ENCODE results near the gene RLN1. TPM values are rescaled to one million over a fixed set of nuclear protein-coding genes. Genes with fewer than 3 reads are reported as not detected.

RLN1 gene
- total and polyA plus RNA-seq, 10 of the 15 experiments (the other 5 are each of a cell fraction or from before 2014, with no cell fraction given): 0.80 to 2.8 (median 1.9) TPM

GRCh38 chr9:5326893-5327548 is 12.7 kb downstream of the RLN1 start:
- no TSS peak for BruUV-seq (replicated peaks)
- no peak for TF ChIP-seq SMAD5 (IDR thresholded peaks at IDR 0.05; ENCODE audit: low read depth)
- no peak for TF ChIP-seq TAF1 (IDR thresholded peaks at IDR 0.05; ENCODE audit: borderline replicate concordance, low read depth, low read length)
- intact Hi-C loops (cut with micrococcal nuclease; ENCODE audit: unreplicated experiment) (no loop called here), in situ Hi-C loops (cut with MboI) (no loop called here)
- Histone ChIP-seq H3K36me3 (ENCODE audit: control insufficient read depth in 2 of 2, insufficient read depth in 2 of 2, low read length in 1 of 2) (no peaks in the 10 kb centered on the region), H3K27me3 (replicated peaks in 1 of 2; ENCODE audit: control insufficient read depth in 2 of 2, insufficient read depth in 2 of 2, low read length in 1 of 2) (no peaks in the 10 kb centered on the region), H3K27ac (ENCODE audit: control insufficient read depth, insufficient read depth) (no peak overlapping the region), H3K4me1 (ENCODE audit: control insufficient read depth, insufficient read depth, low read length) (no peaks in the 10 kb centered on the region), H3K4me2 (ENCODE audit: control insufficient read depth, insufficient read depth) (no peak overlapping the region), H3K9me3 (replicated peaks; ENCODE audit: control insufficient read depth, insufficient read depth, low read length) (no peaks in the 10 kb centered on the region), H4K20me1 (ENCODE audit: control insufficient read depth, insufficient read depth) (no peaks in the 10 kb centered on the region), H2AFZ (ENCODE audit: control insufficient read depth, low read depth, low read length) (no peak overlapping the region), H3K9ac (ENCODE audit: control insufficient read depth, insufficient read depth, low read length) (no peak overlapping the region), H3K79me2 (ENCODE audit: control insufficient read depth, insufficient read depth, low read length) (no peaks in the 10 kb centered on the region), H3K4me3 (no peak overlapping the region)
- POLR2A ChIA-PET: no interaction called here
- WGBS (ENCODE audit: insufficient coverage, insufficient replicate concordance, low lambda C conversion rate, missing lambda C conversion rate): 95% methylated on average over 10 of the region's 10 CpGs
- CTCF ChIA-PET: interaction anchor here (1.1 kb wide), 1 partner anchor 38 kb away, joined by 3 read pairs; no protein-coding TSS in a partner anchor
- ATAC-seq: no peak
- RAD21 ChIA-PET (ENCODE audit: unreplicated experiment): no interaction called here
- no peak for FAIRE-seq
- SMC1A ChIA-PET (ENCODE audit: uncharacterized antibody, unreplicated experiment): no interaction called here
- DNase-seq (ENCODE audit: low read depth, low spot score): no peak

- Histone ChIP-seq H3K36me3 (ENCODE audit: control insufficient read depth in 2 of 2, insufficient read depth in 2 of 2, low read length in 1 of 2) (no peaks in the 10 kb centered on the region), H3K27ac (ENCODE audit: control insufficient read depth, insufficient read depth) (no peak overlapping the region), H3K79me2 (ENCODE audit: control insufficient read depth, insufficient read depth, low read length) (no peaks in the 10 kb centered on the region), H3K9me3 (replicated peaks; ENCODE audit: control insufficient read depth, insufficient read depth, low read length) (no peaks in the 10 kb centered on the region), H4K20me1 (ENCODE audit: control insufficient read depth, insufficient read depth) (no peaks in the 10 kb centered on the region), H3K9ac (ENCODE audit: control insufficient read depth, insufficient read depth, low read length) (no peak overlapping the region), H3K4me3 (no peak overlapping the region), H3K4me1 (ENCODE audit: control insufficient read depth, insufficient read depth, low read length) (no peaks in the 10 kb centered on the region), H3K27me3 (replicated peaks in 1 of 2; ENCODE audit: control insufficient read depth in 2 of 2, insufficient read depth in 2 of 2, low read length in 1 of 2) (no peaks in the 10 kb centered on the region), H3K4me2 (ENCODE audit: control insufficient read depth, insufficient read depth) (no peak overlapping the region), H2AFZ (ENCODE audit: control insufficient read depth, low read depth, low read length) (no peak overlapping the region)
- BruUV-seq (replicated peaks): no TSS peak
- TF ChIP-seq MTA3 (IDR thresholded peaks at IDR 0.05; ENCODE audit: borderline replicate concordance, low read length) (no peak), FOXK2 (IDR thresholded peaks at IDR 0.05) (no peak), SIX5 (IDR thresholded peaks at IDR 0.05; ENCODE audit: low read depth, low read length, severe bottlenecking) (no peak), SMAD1 (IDR thresholded peaks at IDR 0.05; ENCODE audit: low read depth, partially characterized antibody) (no peak), ATF3 (IDR thresholded peaks at IDR 0.05; ENCODE audit: borderline replicate concordance, extremely low read depth, low read depth, low read length) (no peak), RCOR1 (conservative IDR thresholded peaks at IDR 0.05; ENCODE audit: low read depth, low read length) (no peak), POU2F2 (IDR thresholded peaks at IDR 0.05; ENCODE audit: borderline replicate concordance, low read depth, low read length) (no peak), ZBED1 (IDR thresholded peaks at IDR 0.05; ENCODE audit: borderline replicate concordance) (no peak), SIN3A (IDR thresholded peaks at IDR 0.05; ENCODE audit: low read depth, low read length) (no peak), KDM1A (IDR thresholded peaks at IDR 0.05; ENCODE audit: borderline replicate concordance) (no peak)
- ATAC-seq: no peak; the same call in 2 of the 3 replicates
- CTCF ChIA-PET: interaction anchor here (1.1 kb wide), 1 partner anchor 37 kb away, joined by 3 read pairs; no protein-coding TSS in a partner anchor
- in situ Hi-C loops (cut with MboI): no loop called here
- RAD21 ChIA-PET (ENCODE audit: unreplicated experiment): no interaction called here
- DNase-seq (ENCODE audit: low read depth, low spot score): no peak
- intact Hi-C loops (cut with micrococcal nuclease; ENCODE audit: unreplicated experiment): no loop called here
- no peak for FAIRE-seq
- SMC1A ChIA-PET (ENCODE audit: uncharacterized antibody, unreplicated experiment): no interaction called here
- POLR2A ChIA-PET: no interaction called here
Measured at GRCh38 chr9:5326187-5326586, 13.5 kb downstream of the RLN1 start.
